Neuron (in vitro differentiated cells): ENCODE data around the gene MAPK4.

Experiments
- H2AFZ ChIP-seq: one replicate; pipeline ENCODE4 v1.6.1; 2013; ENCODE audit warnings: low read depth, mild to moderate bottlenecking, inconsistent platforms, low read length, moderate library complexity
- H3K27me3 ChIP-seq: one replicate; pipeline ENCODE4 v1.6.1; 2013; ENCODE audit warnings: low read length; ENCODE audit not compliant: insufficient read depth
- H3K36me3 ChIP-seq: one replicate; pipeline ENCODE4 v1.6.1; 2013; ENCODE audit warnings: low read length; ENCODE audit not compliant: insufficient read depth
- H3K4me1 ChIP-seq: one replicate; pipeline ENCODE4 v1.6.1; 2013; ENCODE audit warnings: low read length; ENCODE audit not compliant: insufficient read depth
- H3K4me3 ChIP-seq: 2 replicates; pipeline ENCODE4 v1.5.1; 2013; ENCODE audit warnings: mild to moderate bottlenecking, low read length, moderate library complexity
- H3K9me3 ChIP-seq: one replicate; pipeline ENCODE4 v1.6.1; 2013; ENCODE audit warnings: low read length

Gene MAPK4

GRCh38 chr18:50717563-50717962, 157.7 kb downstream of the MAPK4 start:
- Histone ChIP-seq H3K36me3 (peaks cover 5% of the 10 kb centered on the region), H3K4me1 (peaks cover 4% of the 10 kb centered on the region), H2AFZ (no peak overlapping the region), H3K9me3 (peaks cover 8% of the 10 kb centered on the region), H3K27me3 (no peaks in the 10 kb centered on the region), H3K4me3 (no peak overlapping the region)

DNA sequence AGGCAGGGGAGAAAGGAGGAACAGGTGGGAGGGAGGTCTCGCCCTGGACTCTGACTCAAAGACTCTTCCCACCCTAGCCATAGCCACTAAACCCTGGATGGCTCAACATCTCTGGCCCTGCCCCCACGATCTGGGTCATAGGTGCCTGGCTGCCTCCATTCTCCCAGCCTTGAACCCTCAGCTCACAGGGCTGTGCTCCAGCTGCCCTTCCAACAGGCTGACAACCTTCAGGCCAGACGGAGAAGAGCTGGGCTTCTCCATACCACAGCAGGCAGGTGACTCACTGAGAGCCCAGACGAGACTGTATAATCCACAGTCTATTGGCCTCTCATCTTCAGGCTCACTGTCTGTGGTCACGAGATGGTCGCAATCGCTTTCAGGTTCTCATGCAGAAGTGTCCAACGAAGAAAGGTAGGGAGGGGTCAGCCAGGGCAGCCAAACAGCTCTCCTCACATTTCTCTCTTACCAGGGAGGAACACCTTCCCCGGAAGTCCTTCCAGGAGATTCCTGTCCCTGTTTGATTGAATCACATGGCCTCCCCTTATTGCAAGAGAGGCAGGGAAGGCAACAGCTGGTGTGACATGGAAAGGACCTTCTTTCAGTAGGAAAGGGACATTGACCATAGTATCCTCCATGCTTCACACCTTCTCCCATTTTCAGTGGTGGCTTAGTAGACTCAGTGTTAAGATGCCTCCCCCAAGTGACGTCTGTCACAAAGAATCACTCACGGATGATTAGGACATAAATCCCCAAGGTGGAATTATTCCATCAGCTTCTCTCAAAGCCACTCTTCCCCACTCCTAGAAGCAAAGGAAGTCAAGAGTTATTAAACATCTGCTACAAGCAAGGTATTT, 159.8 kb downstream of the MAPK4 start:
- H3K9me3 ChIP-seq, result peaks cover 8% of the 10 kb centered on the region
- no peaks in the 10 kb centered on the region for H3K27me3 ChIP-seq
- H3K4me3 ChIP-seq, result no peak overlapping the region
- peaks cover 12% of the 10 kb centered on the region for H3K36me3 ChIP-seq
- no peak overlapping the region for H2AFZ ChIP-seq
- H3K4me1 ChIP-seq, result no peaks in the 10 kb centered on the region

DNA sequence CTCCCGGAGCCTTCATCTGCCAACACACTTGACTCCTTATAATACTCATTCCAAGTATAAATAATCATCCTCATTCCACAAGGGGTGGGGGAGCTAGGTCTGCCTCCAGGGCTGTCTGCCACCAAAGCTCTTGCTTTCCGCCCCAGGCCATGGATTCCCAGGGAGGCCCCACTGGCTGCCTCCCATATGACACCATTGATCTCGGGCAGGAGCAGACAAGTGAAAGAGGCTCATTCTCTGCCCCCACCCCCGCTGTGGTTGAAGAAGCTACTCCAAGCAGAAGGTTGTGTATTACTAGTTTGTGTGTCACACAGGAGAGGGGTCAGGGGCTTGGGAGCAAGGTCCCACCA, 160.4 kb downstream of the MAPK4 start:
- H3K36me3 ChIP-seq, result peaks cover 9% of the 10 kb centered on the region
- H3K4me3 ChIP-seq, result no peak overlapping the region
- H3K4me1 ChIP-seq, result no peaks in the 10 kb centered on the region
- H2AFZ ChIP-seq, result no peak overlapping the region
- peaks cover 8% of the 10 kb centered on the region for H3K9me3 ChIP-seq
- no peaks in the 10 kb centered on the region for H3K27me3 ChIP-seq

DNA sequence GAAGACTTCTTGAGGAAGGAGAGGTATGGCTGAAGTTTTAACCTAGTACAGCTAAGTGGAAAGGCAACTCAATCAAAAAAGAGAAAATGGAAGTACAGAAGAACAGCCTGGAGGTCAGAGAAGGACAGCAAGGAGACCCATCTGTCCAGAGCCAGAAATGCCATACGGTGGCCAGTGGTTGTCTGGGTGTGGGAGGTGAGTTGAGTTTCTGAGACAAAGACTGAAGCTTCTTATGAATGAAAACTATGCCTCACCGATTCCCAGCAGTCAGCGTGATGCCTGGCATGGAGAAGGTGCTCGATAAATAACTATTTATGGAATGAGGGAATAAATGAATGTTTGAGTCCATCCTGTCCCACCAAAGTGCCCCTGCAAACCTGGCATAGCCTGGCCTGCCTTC, 161.1 kb downstream of the MAPK4 start:
- no peak overlapping the region for H2AFZ ChIP-seq
- peaks cover 7% of the 10 kb centered on the region for H3K36me3 ChIP-seq
- no peak overlapping the region for H3K4me3 ChIP-seq
- H3K9me3 ChIP-seq, result peaks cover 4% of the 10 kb centered on the region
- H3K4me1 ChIP-seq, result no peaks in the 10 kb centered on the region
- H3K27me3 ChIP-seq, result no peaks in the 10 kb centered on the region

DNA sequence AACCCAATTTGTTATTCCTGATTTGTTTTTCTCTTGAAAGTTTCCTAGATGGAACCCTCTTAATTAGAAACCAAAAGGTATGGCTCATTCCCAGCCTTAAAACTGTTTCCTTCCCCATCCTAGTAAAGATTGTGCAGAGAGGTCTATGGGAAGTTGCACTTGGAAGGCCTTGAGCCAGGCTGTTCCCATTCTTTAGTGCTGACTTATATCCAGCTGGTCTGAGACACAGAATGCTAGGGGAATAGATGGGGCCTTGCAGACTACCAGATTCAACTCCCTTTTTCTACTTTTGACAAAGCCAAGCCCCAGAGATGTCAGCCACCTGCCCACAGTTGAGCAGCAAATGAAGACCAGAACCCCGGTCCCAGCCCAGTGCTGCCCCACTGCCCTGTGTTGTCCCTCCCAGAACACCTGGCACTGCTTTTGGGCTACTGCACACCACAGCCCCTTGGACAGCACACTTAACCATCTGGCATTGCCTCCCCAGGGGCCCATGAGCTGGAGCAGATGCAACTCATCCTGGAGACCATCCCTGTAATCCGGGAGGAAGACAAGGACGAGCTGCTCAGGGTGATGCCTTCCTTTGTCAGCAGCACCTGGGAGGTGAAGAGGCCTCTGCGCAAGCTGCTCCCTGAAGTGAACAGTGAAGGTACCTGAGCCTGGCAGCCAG, 161.7 kb downstream of the MAPK4 start:
- peaks cover 7% of the 10 kb centered on the region for H3K36me3 ChIP-seq
- no peak overlapping the region for H3K4me3 ChIP-seq
- no peak overlapping the region for H2AFZ ChIP-seq
- H3K27me3 ChIP-seq, result no peaks in the 10 kb centered on the region
- H3K4me1 ChIP-seq, result no peaks in the 10 kb centered on the region
- H3K9me3 ChIP-seq, result peaks cover 3% of the 10 kb centered on the region

- no peak overlapping the region for H3K4me3 ChIP-seq
- H3K36me3 ChIP-seq, result peaks cover 7% of the 10 kb centered on the region
- H3K4me1 ChIP-seq, result no peaks in the 10 kb centered on the region
- H2AFZ ChIP-seq, result no peak overlapping the region
- no peaks in the 10 kb centered on the region for H3K27me3 ChIP-seq
- peaks cover 3% of the 10 kb centered on the region for H3K9me3 ChIP-seq
These were observed 162.4 kb downstream of the MAPK4 start for GRCh38 chr18:50722311-50722710.

DNA sequence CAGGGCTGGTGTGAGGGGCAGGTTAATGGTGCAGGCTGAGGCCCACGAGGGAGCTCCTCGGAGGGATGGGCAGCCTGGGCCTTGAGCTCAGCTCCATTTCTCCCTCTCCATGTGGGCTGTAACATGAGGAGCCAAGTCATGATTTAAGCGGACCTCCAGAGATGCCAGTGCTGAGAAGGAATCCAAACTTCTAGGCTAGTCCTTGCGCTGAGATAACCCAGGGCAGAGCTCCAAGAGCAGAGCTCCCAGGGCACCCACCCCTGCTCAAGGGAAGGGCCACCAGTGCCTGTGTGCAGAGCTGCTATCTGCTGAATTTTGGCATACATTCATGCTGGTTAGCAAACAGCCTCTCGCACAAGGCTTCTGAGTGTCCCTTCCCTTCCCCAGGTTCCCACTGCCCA, 164.9 kb downstream of the MAPK4 start:
- Histone ChIP-seq H2AFZ (no peak overlapping the region), H3K4me3 (no peak overlapping the region)

GRCh38 chr18:50726960-50727589, 167.2 kb downstream of the MAPK4 start:
- Histone ChIP-seq H3K4me3 (no peak overlapping the region), H3K27me3 (no peaks in the 10 kb centered on the region), H3K36me3 (peaks cover 34% of the 10 kb centered on the region), H3K9me3 (no peaks in the 10 kb centered on the region), H2AFZ (no peak overlapping the region), H3K4me1 (no peaks in the 10 kb centered on the region)

More for the DNA sequence above, 164.9 kb downstream of the MAPK4 start:
- Histone ChIP-seq H3K9me3 (no peaks in the 10 kb centered on the region), H3K27me3 (no peaks in the 10 kb centered on the region), H3K4me1 (no peaks in the 10 kb centered on the region), H3K36me3 (peaks cover 27% of the 10 kb centered on the region)

- no peaks in the 10 kb centered on the region for H3K9me3 ChIP-seq
- H3K36me3 ChIP-seq, result peaks cover 30% of the 10 kb centered on the region
- no peaks in the 10 kb centered on the region for H3K27me3 ChIP-seq
- H3K4me3 ChIP-seq, result no peak overlapping the region
- H3K4me1 ChIP-seq, result no peaks in the 10 kb centered on the region
- no peak overlapping the region for H2AFZ ChIP-seq
These were observed 168.0 kb downstream of the MAPK4 start for GRCh38 chr18:50727721-50728471.

- no peaks in the 10 kb centered on the region for H3K4me1 ChIP-seq
- no peak overlapping the region for H3K4me3 ChIP-seq
- H3K27me3 ChIP-seq, result no peaks in the 10 kb centered on the region
- H2AFZ ChIP-seq, result no peak overlapping the region
- no peaks in the 10 kb centered on the region for H3K9me3 ChIP-seq
- H3K36me3 ChIP-seq, result peaks cover 27% of the 10 kb centered on the region
These were observed 169.5 kb downstream of the MAPK4 start for GRCh38 chr18:50729376-50729775.

GRCh38 chr18:50729986-50730385, 170.1 kb downstream of the MAPK4 start:
- no peaks in the 10 kb centered on the region for H3K27me3 ChIP-seq
- H2AFZ ChIP-seq, result no peak overlapping the region
- H3K4me3 ChIP-seq, result no peak overlapping the region
- H3K36me3 ChIP-seq, result peaks cover 27% of the 10 kb centered on the region
- no peaks in the 10 kb centered on the region for H3K9me3 ChIP-seq
- no peaks in the 10 kb centered on the region for H3K4me1 ChIP-seq

GRCh38 chr18:50734342-50734741, 174.5 kb downstream of the MAPK4 start:
- Histone ChIP-seq H3K36me3 (peaks cover 7% of the 10 kb centered on the region), H2AFZ (no peak overlapping the region), H3K4me3 (no peak overlapping the region), H3K4me1 (no peaks in the 10 kb centered on the region), H3K9me3 (no peaks in the 10 kb centered on the region), H3K27me3 (no peaks in the 10 kb centered on the region)

DNA sequence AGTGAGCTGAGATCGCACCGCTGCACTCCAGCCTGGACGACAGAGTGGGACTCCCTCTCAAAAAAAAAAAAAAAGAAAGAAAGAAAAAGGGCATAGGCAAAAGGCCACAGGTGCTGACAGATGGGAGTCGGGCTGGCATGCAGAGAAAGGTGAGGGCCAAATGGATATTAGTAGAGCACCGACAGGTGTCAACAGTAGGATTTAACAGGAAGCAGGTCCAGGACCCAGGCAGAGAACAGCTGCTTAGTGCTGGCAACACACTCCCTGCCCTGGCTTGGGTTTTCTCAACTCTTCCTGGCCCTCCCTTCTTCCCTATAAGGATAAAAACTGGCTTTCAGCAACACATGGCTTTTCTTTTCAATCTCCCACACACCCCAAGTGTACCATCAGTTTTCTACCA, 175.0 kb downstream of the MAPK4 start:
- H3K9me3 ChIP-seq, result no peaks in the 10 kb centered on the region

More for the DNA sequence above, 175.0 kb downstream of the MAPK4 start:
- no peaks in the 10 kb centered on the region for H3K4me1 ChIP-seq
- no peak overlapping the region for H3K4me3 ChIP-seq
- H2AFZ ChIP-seq, result no peak overlapping the region
- H3K27me3 ChIP-seq, result no peaks in the 10 kb centered on the region
- H3K36me3 ChIP-seq, result peaks cover 5% of the 10 kb centered on the region
